ENCODE results near the gene PWP2.
"Not testable (repeated sequence)": the region's sequence is repeated elsewhere in the genome, so short reads cannot be mapped to it uniquely, and the experiment has no call there.

PWP2 gene

DNA sequence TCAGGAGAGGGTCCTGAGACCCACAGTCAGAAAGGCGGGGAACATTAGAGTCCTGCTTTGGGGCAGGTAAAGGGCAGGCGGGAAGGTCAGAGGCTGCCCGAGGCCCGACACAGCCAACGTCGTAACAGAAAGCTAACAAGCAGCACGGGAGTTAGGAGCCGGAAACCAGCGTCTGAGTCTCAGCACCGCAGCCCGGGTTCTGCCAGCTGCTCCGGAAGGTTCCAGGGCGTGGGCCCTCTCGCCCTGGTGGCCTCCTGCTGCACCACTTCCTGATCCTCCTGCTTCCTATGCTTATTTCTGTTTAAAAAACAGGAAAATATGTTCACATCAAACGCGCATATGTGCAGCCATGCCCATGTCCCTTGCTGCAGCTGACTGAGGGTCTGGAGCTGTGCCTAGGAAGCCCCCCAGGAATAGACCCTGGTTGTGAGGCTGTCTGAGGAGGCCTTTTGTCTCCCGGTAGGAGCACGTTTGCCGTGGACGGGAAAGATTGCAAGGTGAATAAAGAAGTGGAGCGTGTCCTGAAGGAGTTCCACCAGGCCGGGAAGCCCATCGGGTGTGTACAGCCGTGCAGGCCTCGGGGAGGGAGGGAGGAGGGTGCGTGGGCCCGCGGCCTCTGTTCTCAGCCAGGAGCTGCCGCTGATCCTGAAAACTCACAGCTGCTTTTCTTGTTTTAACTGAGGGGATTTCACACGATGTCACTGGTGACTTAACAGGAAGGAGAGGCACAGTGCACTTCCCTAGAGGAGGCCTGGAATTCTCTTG, 32.8 kb downstream of the PWP2 start:
- H3K9ac ChIP-seq (ENCODE audit: low read depth, low read length); H3K9me3 ChIP-seq (ENCODE audit: control insufficient read depth, insufficient read depth, low read length); H3K4me1 ChIP-seq (ENCODE audit: insufficient read depth, low read length); H3K36me3 ChIP-seq (ENCODE audit: insufficient read depth, low read length): not testable (repeated sequence)

DNA sequence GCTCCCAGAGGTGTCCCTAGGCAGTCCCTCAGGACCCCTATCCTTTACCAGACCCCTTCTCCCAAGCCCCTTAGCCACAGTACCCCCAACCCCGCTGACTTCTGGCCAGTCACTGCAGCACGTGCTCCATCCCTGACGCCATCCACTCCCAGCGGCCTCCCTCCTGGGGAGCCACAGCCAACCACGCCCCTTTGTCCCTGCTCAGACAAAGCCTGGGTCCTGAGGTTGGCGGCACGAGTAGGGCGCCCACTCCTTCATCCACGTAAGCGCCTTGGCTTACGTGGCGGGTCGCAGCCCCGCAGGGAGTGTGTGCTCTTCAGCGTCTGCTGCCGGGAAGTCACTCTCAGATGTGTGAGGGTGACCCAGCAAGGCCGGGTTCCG, 33.3 kb downstream of the PWP2 start:
- not testable (repeated sequence) for H3K9ac ChIP-seq (ENCODE audit: low read depth, low read length); H3K4me1 ChIP-seq (ENCODE audit: insufficient read depth, low read length); H3K9me3 ChIP-seq (ENCODE audit: control insufficient read depth, insufficient read depth, low read length); H3K36me3 ChIP-seq (ENCODE audit: insufficient read depth, low read length)

DNA sequence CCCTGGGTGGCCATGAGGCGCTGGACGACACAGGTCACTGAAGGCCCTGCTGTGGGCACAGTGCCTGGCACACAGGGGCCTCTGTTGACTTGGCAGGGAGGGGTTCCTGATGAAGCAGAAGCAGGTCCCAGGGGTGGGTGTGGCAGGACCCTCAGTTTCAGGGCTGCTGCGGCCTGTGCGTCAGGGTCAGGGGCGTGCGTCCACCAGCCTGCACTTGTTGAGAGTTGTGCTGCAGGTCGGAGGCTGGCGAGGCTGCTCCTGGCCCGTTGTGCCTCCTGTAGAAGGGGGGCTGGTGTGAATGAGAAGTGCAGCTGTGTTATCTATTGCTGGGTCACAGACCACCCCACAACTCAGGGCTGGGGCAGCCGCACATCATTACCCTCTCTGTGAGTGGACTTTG, 35.3 kb downstream of the PWP2 start:
- H3K4me1 ChIP-seq (ENCODE audit: insufficient read depth, low read length); H3K9me3 ChIP-seq (ENCODE audit: control insufficient read depth, insufficient read depth, low read length); H3K36me3 ChIP-seq (ENCODE audit: insufficient read depth, low read length); H3K9ac ChIP-seq (ENCODE audit: low read depth, low read length): not testable (repeated sequence)

DNA sequence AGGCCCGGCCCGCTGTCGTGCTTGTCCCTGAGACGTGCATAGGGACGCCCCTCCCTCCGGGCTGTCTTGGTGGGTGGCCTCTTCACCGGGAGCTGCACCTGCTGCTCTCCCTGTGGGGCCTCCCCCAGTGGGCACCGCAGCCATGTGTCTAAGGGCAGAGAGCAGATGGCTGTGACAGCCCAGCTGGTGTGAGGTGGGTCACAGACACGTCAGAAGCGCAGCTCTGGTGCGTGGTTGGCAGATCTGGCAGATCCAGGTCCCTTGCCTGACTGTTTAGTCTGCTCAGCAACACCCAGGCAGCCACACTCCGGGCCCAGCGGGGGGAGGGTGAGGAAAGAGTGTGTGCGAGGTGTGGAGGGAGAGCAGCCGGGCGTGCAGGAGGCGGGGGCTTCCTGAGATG, 36.2 kb downstream of the PWP2 start:
- H3K9me3 ChIP-seq (ENCODE audit: control insufficient read depth, insufficient read depth, low read length); H3K36me3 ChIP-seq (ENCODE audit: insufficient read depth, low read length); H3K9ac ChIP-seq (ENCODE audit: low read depth, low read length); H3K4me1 ChIP-seq (ENCODE audit: insufficient read depth, low read length): not testable (repeated sequence)

DNA sequence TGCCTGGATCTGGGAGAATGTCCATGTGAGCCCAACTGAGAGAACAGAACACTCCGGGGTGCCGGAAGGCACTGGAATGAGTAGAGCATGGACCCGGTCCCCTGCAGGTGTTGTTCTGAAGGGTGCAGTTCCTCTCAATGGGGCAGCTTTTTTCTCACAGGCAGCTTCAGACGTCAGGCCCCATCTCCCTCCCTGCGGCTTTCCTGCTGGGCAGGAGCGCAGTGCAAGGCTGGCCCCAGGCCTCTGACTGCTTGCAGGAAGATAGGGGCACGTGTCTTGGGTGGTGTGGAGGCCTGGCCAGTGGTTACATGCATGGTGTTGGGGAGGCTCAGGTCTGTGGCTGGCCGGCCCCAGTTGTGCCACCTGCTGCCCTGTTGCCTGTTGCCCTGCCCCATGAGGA, 36.8 kb downstream of the PWP2 start:
- H3K4me1 ChIP-seq (ENCODE audit: insufficient read depth, low read length); H3K9me3 ChIP-seq (ENCODE audit: control insufficient read depth, insufficient read depth, low read length); H3K9ac ChIP-seq (ENCODE audit: low read depth, low read length); H3K36me3 ChIP-seq (ENCODE audit: insufficient read depth, low read length): not testable (repeated sequence)

DNA sequence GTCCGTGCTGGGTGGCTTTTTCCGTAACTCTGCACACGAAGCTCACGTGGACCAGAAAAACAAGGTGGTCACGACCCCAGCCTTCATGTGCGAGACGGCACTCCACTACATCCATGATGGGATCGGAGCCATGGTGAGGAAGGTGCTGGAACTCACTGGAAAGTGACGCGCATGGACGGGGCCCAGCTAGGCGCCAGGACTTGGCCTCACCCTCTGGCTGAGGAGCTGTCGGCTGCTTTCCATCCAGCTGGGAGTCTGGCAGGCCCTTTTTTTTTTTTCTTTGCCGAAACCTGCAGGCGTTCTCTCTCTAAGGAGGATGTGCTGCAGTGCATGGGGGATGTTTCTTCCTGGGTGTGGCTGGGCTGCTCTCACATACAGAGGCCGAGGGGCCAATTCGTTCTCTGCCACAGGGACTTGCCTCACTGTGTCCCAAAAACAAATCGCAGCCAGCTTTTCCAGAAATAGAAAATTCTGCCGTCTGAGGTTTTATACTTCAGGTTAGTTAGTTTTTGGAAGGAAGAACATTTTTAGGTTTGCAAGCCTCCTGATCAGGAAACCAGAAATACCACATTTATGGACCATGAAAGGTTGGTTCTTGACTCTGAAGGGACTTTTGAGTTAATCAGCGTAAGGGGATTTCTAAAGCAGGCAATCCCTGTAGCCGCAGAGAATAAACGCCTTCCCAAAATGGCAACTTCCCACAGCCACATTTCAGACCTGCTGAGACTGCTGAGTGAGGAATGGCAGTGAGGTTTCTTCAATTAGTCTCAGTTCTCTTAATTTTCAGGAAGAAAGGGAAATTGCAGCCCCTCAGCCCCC, 37.8 kb downstream of the PWP2 start:
- H3K36me3 ChIP-seq (ENCODE audit: insufficient read depth, low read length); H3K9me3 ChIP-seq (ENCODE audit: control insufficient read depth, insufficient read depth, low read length); H3K4me1 ChIP-seq (ENCODE audit: insufficient read depth, low read length); H3K9ac ChIP-seq (ENCODE audit: low read depth, low read length): not testable (repeated sequence)

DNA sequence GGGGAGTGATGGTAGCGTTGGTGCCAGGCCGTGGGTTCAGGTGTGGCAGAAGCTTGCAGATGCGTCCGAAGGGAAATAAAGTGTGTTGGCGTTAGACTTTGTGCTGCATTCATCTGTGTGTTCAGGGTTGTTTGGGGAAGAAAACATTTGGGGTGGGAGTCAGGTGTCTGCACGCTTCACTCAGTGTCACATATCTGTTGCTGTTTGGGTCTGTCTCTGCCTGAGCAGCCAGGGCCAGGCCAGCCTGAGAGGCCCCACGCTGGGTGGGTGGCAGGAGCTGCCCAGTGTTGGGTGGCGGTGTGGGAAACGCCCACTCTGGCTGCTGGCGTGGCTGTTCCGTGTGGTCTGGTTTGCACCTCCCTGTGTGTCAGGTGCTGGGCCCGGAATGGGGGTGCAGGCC, 38.4 kb downstream of the PWP2 start:
- H3K36me3 ChIP-seq (ENCODE audit: insufficient read depth, low read length); H3K9ac ChIP-seq (ENCODE audit: low read depth, low read length); H3K4me1 ChIP-seq (ENCODE audit: insufficient read depth, low read length); H3K9me3 ChIP-seq (ENCODE audit: control insufficient read depth, insufficient read depth, low read length): not testable (repeated sequence)

DNA sequence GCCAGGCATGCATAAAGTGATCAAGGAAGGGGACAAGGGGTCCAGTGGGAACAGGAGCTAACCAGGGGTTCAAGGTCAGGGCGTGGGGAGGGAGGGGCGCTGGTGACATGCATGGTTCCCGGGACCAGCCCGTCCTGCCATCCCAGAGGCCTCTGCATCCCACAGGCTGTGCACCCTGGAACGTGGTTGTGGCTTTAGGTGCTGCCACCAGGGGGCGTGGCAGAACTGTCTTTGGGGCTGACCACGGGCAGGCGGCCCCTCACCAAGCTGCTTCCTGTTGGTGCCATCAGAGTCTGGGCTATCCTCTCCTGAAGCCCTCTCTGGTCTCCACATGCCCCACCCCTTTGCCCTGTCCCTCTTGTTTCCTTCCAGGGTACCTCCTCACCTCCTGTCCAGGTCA, 39.9 kb downstream of the PWP2 start:
- not testable (repeated sequence) for H3K9ac ChIP-seq (ENCODE audit: low read depth, low read length); H3K9me3 ChIP-seq (ENCODE audit: control insufficient read depth, insufficient read depth, low read length); H3K4me1 ChIP-seq (ENCODE audit: insufficient read depth, low read length); H3K36me3 ChIP-seq (ENCODE audit: insufficient read depth, low read length)

DNA sequence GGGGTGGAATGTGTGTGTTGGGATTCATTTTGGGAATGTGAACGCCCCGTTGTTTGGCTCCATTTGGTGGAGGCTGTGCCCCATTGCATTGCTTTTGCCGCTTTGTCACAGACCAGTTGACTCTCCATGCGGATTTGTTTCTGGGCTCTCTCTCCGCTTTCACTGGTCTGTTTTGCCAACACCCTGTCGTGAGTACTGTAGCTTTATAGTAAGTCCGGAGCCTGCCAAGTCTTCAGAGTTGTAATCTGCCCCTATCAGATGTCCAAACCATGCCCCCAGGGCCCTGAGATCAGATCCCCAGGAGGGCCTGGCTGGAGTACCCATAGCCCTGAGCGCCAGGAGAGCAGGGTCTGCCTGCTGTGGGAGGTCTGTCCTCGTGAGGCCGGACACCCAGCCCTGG, 43.1 kb downstream of the PWP2 start:
- H3K9ac ChIP-seq (ENCODE audit: low read depth, low read length); H3K4me1 ChIP-seq (ENCODE audit: insufficient read depth, low read length); H3K36me3 ChIP-seq (ENCODE audit: insufficient read depth, low read length); H3K9me3 ChIP-seq (ENCODE audit: control insufficient read depth, insufficient read depth, low read length): not testable (repeated sequence)

DNA sequence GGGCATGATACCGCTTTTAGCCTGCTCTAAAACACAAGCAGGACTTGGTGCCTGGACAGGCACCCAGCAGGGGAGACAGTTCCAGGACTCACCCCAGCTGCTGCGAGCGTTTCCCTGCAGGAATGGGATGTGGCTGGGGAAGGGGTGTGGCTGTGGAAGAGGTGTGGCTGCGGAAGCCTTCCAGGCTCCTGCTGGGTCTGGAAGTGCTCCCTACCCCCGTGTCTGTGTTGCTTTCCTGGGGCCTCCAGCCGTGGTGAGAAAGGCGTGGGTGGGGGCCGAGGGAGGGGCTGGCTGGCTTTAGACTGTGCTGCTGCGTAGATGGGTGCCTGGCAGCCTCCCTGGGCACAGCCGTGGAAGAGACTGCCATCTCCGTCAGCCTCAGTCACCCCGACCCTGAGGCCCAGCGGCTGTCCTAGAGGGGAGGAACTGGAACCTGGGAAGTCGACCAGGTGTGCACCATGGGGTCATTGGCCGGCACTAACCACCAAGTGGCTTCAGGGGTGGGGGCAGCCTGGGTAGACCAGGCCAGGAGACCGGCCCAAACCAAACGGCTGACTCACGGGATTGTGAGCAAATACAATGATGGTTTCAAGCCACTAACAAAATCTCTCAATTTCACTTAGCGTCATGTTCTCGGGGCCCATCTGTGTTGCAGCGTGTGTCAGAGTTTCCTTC, 46.2 kb downstream of the PWP2 start:
- H3K36me3 ChIP-seq (ENCODE audit: insufficient read depth, low read length); H3K4me1 ChIP-seq (ENCODE audit: insufficient read depth, low read length); H3K9ac ChIP-seq (ENCODE audit: low read depth, low read length); H3K9me3 ChIP-seq (ENCODE audit: control insufficient read depth, insufficient read depth, low read length): not testable (repeated sequence)

DNA sequence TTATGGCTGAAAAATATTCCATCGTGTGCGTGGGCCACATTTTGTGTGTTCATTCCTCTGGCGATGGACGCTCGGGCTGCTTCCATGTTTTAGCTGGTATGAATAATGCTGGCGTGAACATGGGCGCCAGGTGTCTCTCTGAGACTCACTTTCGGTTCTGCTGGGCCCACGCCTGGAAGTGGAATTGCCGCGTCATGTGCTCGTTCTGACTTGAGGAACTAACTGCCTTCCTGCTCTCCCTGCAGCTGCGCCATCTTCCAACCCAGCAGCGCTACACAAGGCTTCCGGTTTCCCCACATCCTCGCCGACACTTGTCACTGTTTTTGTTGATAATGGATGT, 46.7 kb downstream of the PWP2 start:
- H3K36me3 ChIP-seq (ENCODE audit: insufficient read depth, low read length); H3K9ac ChIP-seq (ENCODE audit: low read depth, low read length); H3K9me3 ChIP-seq (ENCODE audit: control insufficient read depth, insufficient read depth, low read length); H3K4me1 ChIP-seq (ENCODE audit: insufficient read depth, low read length): not testable (repeated sequence)

DNA sequence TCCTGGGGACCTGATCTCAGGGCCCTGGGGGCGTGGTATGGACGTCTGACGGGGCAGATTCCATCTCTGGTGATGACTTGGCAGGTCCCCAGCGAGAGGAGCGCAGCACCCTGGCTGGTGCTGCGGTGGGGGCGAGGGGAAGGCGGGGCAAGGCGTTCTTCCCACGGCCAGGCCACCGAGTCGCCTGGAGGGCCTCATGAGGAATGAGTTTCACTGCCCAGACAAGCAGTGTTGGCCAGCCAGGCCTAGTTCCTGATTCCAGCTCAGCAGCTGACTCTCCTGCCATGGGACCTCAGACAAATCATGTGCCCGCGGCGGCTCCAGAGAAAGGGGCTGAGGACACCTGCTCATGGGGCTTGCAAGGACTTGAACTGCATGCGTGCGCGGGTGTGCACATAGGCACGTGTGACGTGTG, 47.6 kb downstream of the PWP2 start:
- not testable (repeated sequence) for H3K36me3 ChIP-seq (ENCODE audit: insufficient read depth, low read length); H3K9ac ChIP-seq (ENCODE audit: low read depth, low read length); H3K9me3 ChIP-seq (ENCODE audit: control insufficient read depth, insufficient read depth, low read length); H3K4me1 ChIP-seq (ENCODE audit: insufficient read depth, low read length)

DNA sequence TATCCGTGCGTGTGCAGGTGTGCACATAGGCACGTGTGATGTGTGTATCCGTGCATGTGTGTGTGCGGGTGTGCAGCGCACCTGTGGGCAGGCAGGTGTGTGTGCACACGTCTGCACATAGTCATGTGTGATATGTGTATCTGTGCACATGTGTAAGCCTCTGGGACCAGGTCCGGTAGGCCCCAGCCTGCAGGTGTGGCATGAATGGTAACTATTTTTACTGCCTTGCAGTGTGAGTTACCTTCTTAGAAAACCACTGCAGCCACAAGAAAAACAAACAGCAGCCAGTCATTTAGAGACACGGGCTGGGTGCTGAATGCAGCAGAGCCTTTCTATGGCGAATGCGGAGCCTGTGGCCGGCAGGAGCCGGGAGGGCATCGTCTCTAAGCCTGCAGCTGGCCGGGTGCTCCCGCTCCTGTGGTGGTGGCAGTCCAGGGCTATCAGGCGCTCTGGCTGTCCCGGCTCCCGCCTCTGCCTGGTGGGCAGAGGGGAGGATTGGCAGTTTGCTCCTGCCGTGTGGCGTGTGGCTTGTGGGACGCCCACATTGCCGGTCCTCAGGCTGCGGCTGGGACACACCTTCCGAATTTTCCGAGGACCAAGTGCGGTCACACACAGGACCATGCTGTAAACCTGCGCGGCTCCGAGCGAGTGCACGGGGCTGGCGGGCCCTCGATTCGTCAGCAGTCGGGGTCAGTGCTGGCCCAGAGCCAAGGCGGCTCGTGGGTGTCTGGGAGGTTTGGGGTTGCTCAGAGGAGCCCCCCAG, 48.2 kb downstream of the PWP2 start:
- H3K9ac ChIP-seq (ENCODE audit: low read depth, low read length); H3K9me3 ChIP-seq (ENCODE audit: control insufficient read depth, insufficient read depth, low read length); H3K4me1 ChIP-seq (ENCODE audit: insufficient read depth, low read length); H3K36me3 ChIP-seq (ENCODE audit: insufficient read depth, low read length): not testable (repeated sequence)

DNA sequence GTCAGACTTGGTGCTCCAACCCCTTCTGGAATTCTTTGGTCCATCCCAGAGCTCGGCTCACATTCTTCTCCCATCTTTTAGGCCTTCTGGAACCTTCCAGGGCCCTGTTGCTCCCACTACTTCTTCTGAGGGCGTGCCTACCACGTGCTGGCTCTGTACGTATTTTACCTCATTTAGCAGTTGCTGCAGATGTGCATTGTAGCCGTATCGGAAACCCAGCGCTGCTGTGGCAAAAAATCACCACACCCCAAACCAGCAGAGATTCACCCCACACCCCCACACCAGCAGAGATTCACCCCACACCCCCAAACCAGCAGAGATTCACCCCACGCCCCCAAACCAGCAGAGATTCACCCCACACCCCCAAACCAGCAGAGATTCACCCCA, 48.8 kb downstream of the PWP2 start:
- H3K9me3 ChIP-seq (ENCODE audit: control insufficient read depth, insufficient read depth, low read length); H3K4me1 ChIP-seq (ENCODE audit: insufficient read depth, low read length); H3K9ac ChIP-seq (ENCODE audit: low read depth, low read length); H3K36me3 ChIP-seq (ENCODE audit: insufficient read depth, low read length): not testable (repeated sequence)
